ENCODE measurements around the gene PFN4. TPM values are rescaled to one million over a fixed set of nuclear protein-coding genes. Genes with fewer than 3 reads are reported as not detected.
A peak's percentile ranks its signal among the peaks of the same experiment; 100 is the strongest.

PFN4 gene
- total RNA-seq, 2 donors from 2014 or later = 0.29 to 0.72 TPM

GRCh38 chr2:24083567-24084385 is 39.4 kb downstream of the PFN4 start:
- H3K36me3 Mint-ChIP-seq (ENCODE audit: insufficient read depth in 2 of 2) = peaks cover 0 to 2% of the 10 kb centered on the region in 2 donors
- no peak overlapping the region for H3K27ac Mint-ChIP-seq
- H3K4me3 Mint-ChIP-seq = peak overlapping the region; percentile 93

GRCh38 chr2:24082787-24083566 is 40.2 kb downstream of the PFN4 start:
- no peaks in the 10 kb centered on the region for H3K27me3 Mint-ChIP-seq (ENCODE audit: low read depth)
- DNase-seq (no peak), ATAC-seq (replicated peaks in 1 of 2) (no peak)
- H3K4me3 Mint-ChIP-seq = peak overlapping the region; percentile 93
- no peak overlapping the region for H3K27ac Mint-ChIP-seq
- H3K36me3 Mint-ChIP-seq (ENCODE audit: insufficient read depth in 2 of 2) = peaks cover 0 to 2% of the 10 kb centered on the region in 2 donors
- H3K4me1 Mint-ChIP-seq (ENCODE audit: low read depth) = peaks cover 11% of the 10 kb centered on the region
- no peaks in the 10 kb centered on the region for H3K9me3 Mint-ChIP-seq

More at GRCh38 chr2:24083567-24084385, 39.4 kb downstream of the PFN4 start:
- peak in 1 of 2 donors; percentile 66 for DNase-seq
- Mint-ChIP-seq H3K4me1 (ENCODE audit: low read depth) (peaks cover 8% of the 10 kb centered on the region), H3K9me3 (no peaks in the 10 kb centered on the region), H3K27me3 (ENCODE audit: low read depth) (no peaks in the 10 kb centered on the region)
- ATAC-seq (replicated peaks in 1 of 2) = peak; percentile 68 to 70

GRCh38 chr2:24080701-24081100 is 42.4 kb downstream of the PFN4 start:
- Mint-ChIP-seq H3K9me3 (no peaks in the 10 kb centered on the region), H3K36me3 (ENCODE audit: insufficient read depth in 2 of 2) (peaks cover 0 to 2% of the 10 kb centered on the region in 2 donors), H3K27me3 (ENCODE audit: low read depth) (no peaks in the 10 kb centered on the region), H3K4me3 (no peak overlapping the region), H3K27ac (no peak overlapping the region), H3K4me1 (ENCODE audit: low read depth) (peaks cover 19% of the 10 kb centered on the region)
- ATAC-seq (replicated peaks in 1 of 2) (no peak), DNase-seq (no peak)

- H3K9me3 Mint-ChIP-seq = no peaks in the 10 kb centered on the region
- DNase-seq (no peak), ATAC-seq (replicated peaks in 1 of 2) (no peak)
- H3K4me3 Mint-ChIP-seq = peak overlapping the region; percentile 89 to 98
- H3K4me1 Mint-ChIP-seq (ENCODE audit: low read depth) = peaks cover 34% of the 10 kb centered on the region
- H3K27me3 Mint-ChIP-seq (ENCODE audit: low read depth) = no peaks in the 10 kb centered on the region
- peaks cover 3% of the 10 kb centered on the region in 2 donors for H3K36me3 Mint-ChIP-seq (ENCODE audit: insufficient read depth in 2 of 2)
- H3K27ac Mint-ChIP-seq = peak overlapping the region; percentile 60
Measured at GRCh38 chr2:24077879-24078278, 45.3 kb downstream of the PFN4 start.

- Mint-ChIP-seq H3K36me3 (ENCODE audit: insufficient read depth in 2 of 2) (peaks cover 3 to 7% of the 10 kb centered on the region in 2 donors), H3K4me1 (ENCODE audit: low read depth) (peaks cover 38% of the 10 kb centered on the region), H3K27ac (peak overlapping the region; percentile 60), H3K9me3 (no peaks in the 10 kb centered on the region), H3K4me3 (peak overlapping the region; percentile 89 to 98), H3K27me3 (ENCODE audit: low read depth) (no peaks in the 10 kb centered on the region)
- no peak for ATAC-seq (replicated peaks in 1 of 2)
- no peak for DNase-seq
Measured at GRCh38 chr2:24077535-24077877, 45.6 kb downstream of the PFN4 start.

- DNase-seq (no peak), ATAC-seq (replicated peaks in 1 of 2) (peak in 1 of 2 donors; percentile 31)
- H3K4me1 Mint-ChIP-seq (ENCODE audit: low read depth) = peaks cover 43% of the 10 kb centered on the region
- H3K27ac Mint-ChIP-seq = peak overlapping the region; percentile 60
- H3K27me3 Mint-ChIP-seq (ENCODE audit: low read depth) = no peaks in the 10 kb centered on the region
- peak overlapping the region; percentile 89 to 98 for H3K4me3 Mint-ChIP-seq
- no peaks in the 10 kb centered on the region for H3K9me3 Mint-ChIP-seq
- peaks cover 3 to 11% of the 10 kb centered on the region in 2 donors for H3K36me3 Mint-ChIP-seq (ENCODE audit: insufficient read depth in 2 of 2)
Measured at GRCh38 chr2:24076849-24077534, 46.1 kb downstream of the PFN4 start.

GRCh38 chr2:24075915-24076848 is 47.0 kb downstream of the PFN4 start, which contains the start of gene SF3B6:
TSS of gene SF3B6 (minus strand) at chr2:24076326. CDS start at chr2:24076229, 97 bp downstream.
- H3K9me3 Mint-ChIP-seq = no peaks in the 10 kb centered on the region
- DNase-seq (peak; percentile 100), ATAC-seq (replicated peaks in 1 of 2) (peak; percentile 89 to 91)
- peaks cover 2 to 11% of the 10 kb centered on the region in 2 donors for H3K36me3 Mint-ChIP-seq (ENCODE audit: insufficient read depth in 2 of 2)
- peaks cover 43% of the 10 kb centered on the region for H3K4me1 Mint-ChIP-seq (ENCODE audit: low read depth)
- no peaks in the 10 kb centered on the region for H3K27me3 Mint-ChIP-seq (ENCODE audit: low read depth)
- H3K27ac Mint-ChIP-seq = peak within 1 kb of the TSS; percentile 86
- peak within 1 kb of the TSS; percentile 89 to 98 for H3K4me3 Mint-ChIP-seq

- peaks cover 2 to 11% of the 10 kb centered on the region in 2 donors for H3K36me3 Mint-ChIP-seq (ENCODE audit: insufficient read depth in 2 of 2)
- H3K27me3 Mint-ChIP-seq (ENCODE audit: low read depth) = no peaks in the 10 kb centered on the region
- H3K27ac Mint-ChIP-seq = peak overlapping the region; percentile 86
- no peaks in the 10 kb centered on the region for H3K9me3 Mint-ChIP-seq
- peak overlapping the region; percentile 89 to 98 for H3K4me3 Mint-ChIP-seq
- ATAC-seq (replicated peaks in 1 of 2) (no peak), DNase-seq (no peak)
- peaks cover 43% of the 10 kb centered on the region for H3K4me1 Mint-ChIP-seq (ENCODE audit: low read depth)
Measured at GRCh38 chr2:24075259-24075658, 47.9 kb downstream of the PFN4 start.

- H3K4me1 Mint-ChIP-seq (ENCODE audit: low read depth) = peaks cover 43% of the 10 kb centered on the region
- ATAC-seq (replicated peaks in 1 of 2) (no peak), DNase-seq (peak in 1 of 2 donors; percentile 26)
- H3K9me3 Mint-ChIP-seq = no peaks in the 10 kb centered on the region
- H3K4me3 Mint-ChIP-seq = peak overlapping the region; percentile 53 to 98
- H3K36me3 Mint-ChIP-seq (ENCODE audit: insufficient read depth in 2 of 2) = peaks cover 2 to 13% of the 10 kb centered on the region in 2 donors
- no peaks in the 10 kb centered on the region for H3K27me3 Mint-ChIP-seq (ENCODE audit: low read depth)
- peak overlapping the region; percentile 45 for H3K27ac Mint-ChIP-seq
Measured at GRCh38 chr2:24073816-24074215, 49.3 kb downstream of the PFN4 start.

- Mint-ChIP-seq H3K27me3 (ENCODE audit: low read depth) (no peaks in the 10 kb centered on the region), H3K9me3 (no peaks in the 10 kb centered on the region), H3K4me3 (no peak overlapping the region), H3K4me1 (ENCODE audit: low read depth) (peaks cover 32% of the 10 kb centered on the region), H3K36me3 (ENCODE audit: insufficient read depth in 2 of 2) (peaks cover 2 to 15% of the 10 kb centered on the region in 2 donors), H3K27ac (peak overlapping the region; percentile 72)
- no peak for DNase-seq
- ATAC-seq (replicated peaks in 1 of 2) = no peak
Measured at GRCh38 chr2:24072259-24072658, 50.9 kb downstream of the PFN4 start.

- Mint-ChIP-seq H3K4me3 (no peak overlapping the region), H3K27ac (peak overlapping the region; percentile 31), H3K36me3 (ENCODE audit: insufficient read depth in 2 of 2) (peaks cover 0 to 3% of the 10 kb centered on the region in 2 donors), H3K9me3 (no peaks in the 10 kb centered on the region), H3K4me1 (ENCODE audit: low read depth) (peaks cover 13% of the 10 kb centered on the region), H3K27me3 (ENCODE audit: low read depth) (no peaks in the 10 kb centered on the region)
- ATAC-seq (replicated peaks in 1 of 2) (peak; percentile 71 to 74), DNase-seq (no peak)
Measured at GRCh38 chr2:24065341-24065740, 57.8 kb downstream of the PFN4 start.

Measured in activated T-cell treated with anti-CD3 and anti-CD28 coated beads, Interleukin-2, amount 50 U/mL, for 72 hours (primary cell).